Uterus (tissue), 4 donors: ENCODE data around the gene AHDC1. TPM values are rescaled to one million over a fixed set of nuclear protein-coding genes. Genes with fewer than 3 reads are reported as not detected.
A peak's percentile ranks its signal among the peaks of the same experiment; 100 is the strongest.

Source experiments
- DNase-seq, 2 donors: peaks; one replicate each; pipeline ENCODE4 v3.0.0-alpha.2; 2019 to 2020
- H3K27ac ChIP-seq, 2 donors: fragments of 200-600 bp; sonication (generic); 1 replicate in 1 of 2; 2 replicates in 1 of 2; pipeline ENCODE4 v1.5.1; 2016 to 2018
- H3K27me3 ChIP-seq, 2 donors: fragments of 200-600 bp; sonication (generic); one replicate each; pipeline ENCODE4 v1.5.1; 2018 to 2019; ENCODE audit warnings: control low read depth in 1 of 2
- H3K36me3 ChIP-seq, 2 donors: fragments of 200-600 bp; sonication (generic); one replicate each; pipeline ENCODE4 v1.5.1; 2019; ENCODE audit warnings: control low read depth in 1 of 2
- H3K4me1 ChIP-seq, 2 donors: fragments of 200-600 bp; sonication (generic); one replicate each; pipeline ENCODE4 v1.5.1; 2018 to 2019; ENCODE audit warnings: control low read depth in 1 of 2
- H3K4me3 ChIP-seq, 2 donors: fragments of 200-600 bp; sonication (generic); 1 replicate in 1 of 2; 2 replicates in 1 of 2; pipeline ENCODE4 v1.5.1; 2018 to 2019; ENCODE audit warnings: mild to moderate bottlenecking in 1 of 2
- H3K9me3 ChIP-seq, 2 donors: fragments of 200-600 bp; sonication (generic); one replicate each; pipeline ENCODE4 v1.5.1; 2019; ENCODE audit warnings: control low read depth in 1 of 2
- CTCF ChIP-seq, 4 experiments: fragments of 200-600 bp in 2 of 4; fragments of 450-650 bp in 2 of 4; sonication (generic) in 2 of 4; IDR thresholded peaks; one replicate each; pipeline ENCODE4 v1.5.1; 2016 to 2019; ENCODE audit warnings: antibody characterized with exemption in 4 of 4, mild to moderate bottlenecking in 2 of 4, moderate library complexity in 1 of 4
- POLR2A ChIP-seq, 2 donors: fragments of 450-650 bp; IDR thresholded peaks; one replicate each; pipeline ENCODE4 v1.6.1; 2016; ENCODE audit warnings: antibody characterized with exemption in 2 of 2, mild to moderate bottlenecking in 1 of 2, moderate library complexity in 1 of 2
- intact Hi-C: fragments of 100-400 bp; cut with DNase I; formaldehyde crosslinking; loops from one replicate; pipeline ENCODE4 v1.15.1; 2023; ENCODE audit warnings: low total_unique reads
- total RNA-seq, 4 donors: library from RNA; depleted of rRNA in 3 of 4; stranded (reverse); fragments of >200 nt in 3 of 4; gene quantifications; one replicate each; pipeline versions ENCODE4 v1.1.0 to v1.2.4, GENCODE V29; 2014 to 2023
- donor health status: DM: yes; HTN: yes; CAD: no.

Gene AHDC1
- total RNA-seq, 4 donors from 2014 or later, result 11.2 to 179 (median 50.7) TPM

- H3K27ac ChIP-seq, result peak overlapping the region; percentile 92 to 99
- no peaks in the 10 kb centered on the region for H3K9me3 ChIP-seq
- H3K27me3 ChIP-seq, result no peaks in the 10 kb centered on the region
- peak overlapping the region in 1 of 2 donors; percentile 20 for H3K4me3 ChIP-seq
- intact Hi-C loops, result loop anchor here (5.0 to 10.0 kb wide), 3 partner anchors 33 to 75 kb away; no protein-coding TSS in a partner anchor
- no peaks in the 10 kb centered on the region for H3K36me3 ChIP-seq
- H3K4me1 ChIP-seq, result peaks cover 0 to 50% of the 10 kb centered on the region in 2 donors
- DNase-seq, result peak; percentile 31 to 36
- TF ChIP-seq CTCF (IDR thresholded peaks at IDR 0.05) (no peak), POLR2A (IDR thresholded peaks at IDR 0.05) (no peak)
Measured at GRCh38 chr1:27599605-27600497, 4.1 kb downstream of the AHDC1 start.

GRCh38 chr1:27598902-27599528 is 4.9 kb downstream of the AHDC1 start:
- H3K4me3 ChIP-seq, result peak overlapping the region in 1 of 2 donors; percentile 20
- peaks cover 0 to 57% of the 10 kb centered on the region in 2 donors for H3K4me1 ChIP-seq
- no peaks in the 10 kb centered on the region for H3K27me3 ChIP-seq
- DNase-seq, result peak; percentile 87 to 88
- intact Hi-C loops, result no loop called here
- H3K36me3 ChIP-seq, result no peaks in the 10 kb centered on the region
- TF ChIP-seq POLR2A (IDR thresholded peaks at IDR 0.05), result peak; percentile 20 to 28
- TF ChIP-seq CTCF (IDR thresholded peaks at IDR 0.05), result no peak
- peak overlapping the region; percentile 92 to 99 for H3K27ac ChIP-seq
- no peaks in the 10 kb centered on the region for H3K9me3 ChIP-seq

GRCh38 chr1:27598295-27598687 is 5.7 kb downstream of the AHDC1 start:
- TF ChIP-seq POLR2A (IDR thresholded peaks at IDR 0.05), result no peak
- no peak for TF ChIP-seq CTCF (IDR thresholded peaks at IDR 0.05)
- Histone ChIP-seq H3K27me3 (no peaks in the 10 kb centered on the region), H3K36me3 (no peaks in the 10 kb centered on the region), H3K4me3 (no peak overlapping the region), H3K27ac (peak overlapping the region; percentile 92 to 99), H3K9me3 (no peaks in the 10 kb centered on the region), H3K4me1 (peaks cover 0 to 64% of the 10 kb centered on the region in 2 donors)
- DNase-seq, result peak; percentile 71
- intact Hi-C loops, result no loop called here

- no peaks in the 10 kb centered on the region for H3K27me3 ChIP-seq
- H3K4me3 ChIP-seq, result no peak overlapping the region
- TF ChIP-seq CTCF (IDR thresholded peaks at IDR 0.05), result no peak
- no peak for TF ChIP-seq POLR2A (IDR thresholded peaks at IDR 0.05)
- H3K27ac ChIP-seq, result peak overlapping the region; percentile 92 to 99
- intact Hi-C loops, result no loop called here
- no peaks in the 10 kb centered on the region for H3K36me3 ChIP-seq
- no peaks in the 10 kb centered on the region for H3K9me3 ChIP-seq
- DNase-seq, result no peak
- peaks cover 0 to 66% of the 10 kb centered on the region in 2 donors for H3K4me1 ChIP-seq
Measured at GRCh38 chr1:27597516-27598294, 6.2 kb downstream of the AHDC1 start.
